ENCODE data around the gene PTPN4.

The PTPN4 gene

DNA sequence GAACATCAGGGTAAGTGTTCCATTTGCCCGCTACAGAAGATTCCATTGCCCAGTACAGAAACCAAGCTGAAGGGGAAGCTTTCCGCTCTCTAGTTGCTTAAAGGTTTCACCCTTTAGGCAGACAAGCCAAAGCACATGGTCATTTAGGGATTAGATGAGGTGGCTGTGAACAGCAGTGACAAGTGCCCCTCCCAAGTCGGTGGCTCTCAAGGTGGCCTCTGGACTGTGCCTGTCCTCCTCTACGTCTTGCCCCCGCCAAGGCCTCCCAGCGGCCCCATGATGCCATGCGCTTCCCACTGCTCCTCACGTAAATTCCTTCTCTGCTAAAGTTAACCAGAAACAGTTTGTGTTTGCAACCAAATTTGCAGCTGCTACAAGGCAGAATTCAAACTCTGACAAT lies 24.2 kb upstream of the PTPN4 start:
- DNase-seq, result no peak

GRCh38 chr2:119736021-119736420 lies 23.7 kb upstream of the PTPN4 start:
- no peak for DNase-seq

DNA sequence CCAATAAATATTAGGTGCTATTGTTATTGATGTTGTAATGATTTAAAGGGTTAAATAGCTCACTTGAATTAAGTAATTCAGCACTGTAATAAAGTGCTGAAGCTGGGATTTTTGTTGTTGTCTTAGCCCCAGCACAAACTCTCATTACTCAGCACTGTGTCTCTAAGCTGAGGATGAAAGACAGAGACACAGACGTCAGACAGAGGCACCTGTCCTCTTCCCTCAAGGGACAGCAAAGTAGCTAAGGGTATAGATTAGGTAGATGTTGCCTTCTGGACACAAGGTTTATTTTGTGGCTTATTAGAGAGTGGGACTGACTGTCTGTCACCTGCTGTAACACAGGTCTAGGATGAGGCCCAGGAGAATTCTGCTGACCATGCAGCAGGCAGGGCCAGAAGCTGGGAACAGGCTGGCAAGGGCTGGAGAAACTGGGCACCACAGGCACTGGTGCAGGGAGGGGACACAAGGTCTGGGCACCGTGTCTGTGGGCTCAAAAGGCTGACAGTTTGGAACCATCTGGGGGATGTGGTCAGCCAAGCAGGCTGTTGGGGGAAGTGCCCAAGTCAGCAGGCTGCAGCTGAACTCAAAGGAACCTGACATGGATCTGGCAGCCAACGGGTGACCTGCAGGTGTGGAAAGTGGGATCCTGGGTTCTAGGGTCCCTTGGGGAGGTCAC lies 20.0 kb upstream of the PTPN4 start:
- DNase-seq, result no peak

GRCh38 chr2:119741001-119741400 lies 18.7 kb upstream of the PTPN4 start:
- DNase-seq, result no peak

DNA sequence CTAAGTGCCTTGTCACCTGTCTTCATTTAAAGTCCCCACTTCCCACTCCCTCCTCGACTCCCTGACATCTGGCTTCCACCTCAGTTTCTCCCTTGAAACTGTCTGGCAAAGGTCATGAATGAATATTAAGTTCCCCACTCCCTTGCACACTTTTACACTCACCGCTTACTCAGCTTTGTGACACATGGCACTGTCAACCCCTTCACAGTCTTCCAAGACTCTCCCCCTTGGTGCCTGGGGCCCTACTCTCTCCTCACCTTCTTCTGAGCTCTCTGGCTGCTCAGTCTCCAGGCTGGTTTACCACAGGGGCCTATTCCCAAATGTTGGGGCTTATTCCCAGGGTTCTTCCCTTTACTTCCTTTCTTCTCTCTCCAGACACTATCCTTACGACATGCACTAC lies 17.9 kb upstream of the PTPN4 start:
- no peak for DNase-seq

DNA sequence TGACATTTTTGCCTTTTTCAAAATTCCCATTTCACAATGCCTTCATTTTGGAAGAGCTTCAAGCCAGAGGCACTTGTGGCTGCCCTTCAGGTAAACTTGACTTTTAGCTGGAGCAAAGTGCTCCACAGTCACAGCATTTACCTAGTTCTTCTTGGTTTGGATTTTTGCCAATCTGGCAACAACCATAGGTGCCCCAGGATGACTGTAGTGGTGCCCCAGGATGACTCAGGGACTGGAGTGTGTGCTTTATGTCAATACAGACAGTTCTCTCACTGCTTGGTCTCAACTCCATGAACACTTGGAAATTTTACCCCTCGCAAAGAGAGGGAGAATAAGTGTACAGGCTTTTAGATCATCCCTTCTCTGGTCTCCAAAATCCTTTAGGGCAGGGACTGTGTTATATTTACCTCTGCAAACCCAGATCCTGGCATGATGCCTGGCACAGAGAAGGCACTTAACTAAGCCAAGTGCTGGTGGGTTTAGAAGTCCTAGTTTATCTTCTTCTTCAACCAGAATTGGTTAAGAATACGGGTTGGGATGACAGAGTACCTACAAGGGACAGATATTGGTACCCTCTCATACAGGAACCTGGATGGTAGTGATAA lies 15.3 kb upstream of the PTPN4 start:
- DNase-seq, result peak; percentile 15

DNA sequence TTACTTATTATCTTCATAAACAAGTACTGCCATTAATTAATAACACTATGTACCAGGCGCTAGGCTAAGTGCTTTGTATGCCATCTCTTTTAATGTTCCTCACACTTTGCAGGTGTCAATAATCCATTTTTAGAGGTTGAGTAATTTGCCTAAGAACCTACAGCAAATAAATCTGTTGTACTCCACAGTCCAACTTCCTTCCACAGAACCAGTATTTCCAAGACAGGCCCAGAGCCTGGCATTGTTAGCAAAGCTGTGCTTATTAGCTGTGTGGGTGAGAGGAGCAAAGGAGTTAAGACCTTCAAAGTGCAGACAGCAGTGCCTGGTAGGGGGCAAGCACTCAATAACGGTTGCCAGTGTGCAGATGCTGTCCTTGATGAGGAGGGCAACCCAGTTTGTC lies 14.2 kb upstream of the PTPN4 start:
- DNase-seq, result no peak

DNA sequence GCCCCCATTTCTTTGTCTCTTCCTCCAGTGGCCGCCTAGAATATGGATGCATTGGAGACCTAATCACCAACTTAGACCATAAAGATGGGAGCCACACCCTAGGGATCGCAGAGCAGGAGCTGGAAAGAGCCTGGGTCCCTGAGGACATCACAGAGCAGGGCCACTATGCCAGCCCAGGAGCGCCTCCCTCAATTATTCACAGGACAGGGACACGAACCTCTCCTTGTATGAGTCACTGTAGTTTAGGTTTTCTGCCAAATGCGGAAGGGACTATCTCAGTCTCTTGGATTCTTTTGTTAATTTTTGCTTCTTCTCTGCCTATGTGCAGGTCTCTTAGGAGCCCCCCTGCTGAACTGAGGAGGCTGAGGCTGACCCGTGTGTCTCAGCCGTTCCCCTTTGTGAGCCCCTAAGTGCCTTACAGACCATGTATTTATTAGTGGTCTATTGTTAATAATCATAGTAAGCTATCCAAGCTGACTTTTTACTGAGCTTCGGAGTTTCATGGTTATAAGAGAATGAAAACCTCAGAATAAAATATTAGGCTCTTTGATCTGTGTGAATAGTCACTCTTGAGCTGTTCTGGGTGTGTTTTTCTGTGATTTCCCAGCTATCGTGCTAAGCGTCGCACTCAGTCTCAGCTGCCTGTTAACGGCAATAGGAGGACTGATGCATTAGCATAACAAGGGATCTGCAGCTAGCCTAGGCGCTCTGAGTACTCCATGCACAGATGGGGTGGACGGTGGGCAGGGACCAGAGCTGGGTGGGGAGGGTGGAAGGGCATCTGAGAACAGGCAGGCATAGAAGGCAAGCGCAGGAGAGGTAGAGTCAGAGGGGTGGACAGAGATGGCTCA lies 12.7 kb upstream of the PTPN4 start:
- no peak for DNase-seq

GRCh38 chr2:119748135-119748534 lies 11.6 kb upstream of the PTPN4 start:
- no peak for DNase-seq

- DNase-seq, result no peak
Measured at GRCh38 chr2:119749477-119750012, 10.2 kb upstream of the PTPN4 start.

- DNase-seq, result no peak
Measured at GRCh38 chr2:119751706-119752105, 8.0 kb upstream of the PTPN4 start.

GRCh38 chr2:119753041-119753929 lies 6.4 kb upstream of the PTPN4 start:
- peak; percentile 16 for DNase-seq

- no peak for DNase-seq
Measured at GRCh38 chr2:119753930-119754321, 5.8 kb upstream of the PTPN4 start.

- DNase-seq, result no peak
Measured at GRCh38 chr2:119755906-119756305, 3.8 kb upstream of the PTPN4 start.

GRCh38 chr2:119756837-119757236 lies 2.9 kb upstream of the PTPN4 start:
- peak; percentile 72 for DNase-seq

DNA sequence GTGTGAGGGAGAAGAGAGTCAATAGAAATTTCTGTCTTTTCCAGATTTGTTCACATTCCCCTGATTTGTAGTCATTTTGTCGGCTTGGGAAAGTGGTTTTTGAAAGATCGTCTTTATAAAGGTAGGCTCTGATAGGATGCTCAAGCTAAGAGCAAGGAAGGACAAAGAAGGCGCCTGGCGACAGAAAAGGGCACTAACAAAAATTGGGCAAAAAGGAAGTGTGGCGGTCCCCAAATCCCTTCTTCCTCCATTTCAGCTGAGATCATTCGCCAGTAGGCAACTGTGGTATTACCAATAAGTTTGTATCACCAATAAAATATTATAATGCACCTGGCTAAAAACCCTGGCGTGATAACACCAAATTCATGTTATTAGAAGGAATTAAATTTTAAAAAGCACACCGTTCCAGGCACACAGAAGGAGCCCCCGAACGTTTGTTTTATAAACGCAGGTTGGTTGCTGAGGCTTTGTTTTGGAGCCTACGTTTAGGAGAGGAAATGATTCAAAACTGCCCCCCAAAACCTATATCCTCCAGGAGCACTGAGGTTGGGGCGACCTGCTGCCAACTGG lies 756 bp upstream of the PTPN4 start:
- no peak for DNase-seq

GRCh38 chr2:119760237-119760955 lies 674 bp downstream of the PTPN4 start:
- DNase-seq, result peak; percentile 45

DNA sequence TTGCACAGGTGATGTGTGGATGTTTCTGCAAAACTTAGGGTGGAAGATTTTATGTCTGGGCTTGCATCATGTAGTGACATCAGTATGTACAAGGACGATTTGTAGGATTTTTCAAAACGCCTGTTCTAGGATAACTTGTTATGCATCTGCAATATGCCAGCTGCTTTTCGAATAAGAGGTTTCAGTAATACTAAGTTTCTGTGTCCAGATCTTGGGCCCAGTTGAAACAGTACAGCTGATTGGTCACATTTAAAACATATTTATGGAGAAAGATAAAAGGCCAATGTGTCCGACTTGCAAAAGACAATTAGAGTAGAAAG lies 1.2 kb downstream of the PTPN4 start:
- DNase-seq, result no peak

DNA sequence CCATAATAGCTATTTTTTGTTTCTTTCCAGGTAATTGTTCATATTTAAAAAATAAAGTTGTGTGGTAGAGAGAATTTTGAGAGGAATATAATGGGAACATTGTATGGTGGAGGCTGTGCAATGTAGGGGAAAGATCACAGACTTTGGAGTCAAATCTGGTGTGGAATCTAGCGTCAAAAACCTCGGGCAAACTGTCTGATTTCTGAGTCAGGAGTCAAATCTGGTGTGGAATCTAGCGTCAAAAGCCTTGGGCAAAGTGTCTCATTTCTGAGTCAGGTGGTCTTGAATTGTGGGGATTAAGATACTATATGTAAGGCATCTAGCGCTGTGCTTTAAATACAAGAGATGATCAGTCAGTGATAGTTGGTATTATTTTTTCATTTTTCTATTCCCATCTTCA lies 5.1 kb downstream of the PTPN4 start:
- DNase-seq, result no peak

- DNase-seq, result no peak
Measured at GRCh38 chr2:119765433-119766002, 5.8 kb downstream of the PTPN4 start.

GRCh38 chr2:119766944-119767343 lies 7.2 kb downstream of the PTPN4 start:
- DNase-seq, result no peak

DNA sequence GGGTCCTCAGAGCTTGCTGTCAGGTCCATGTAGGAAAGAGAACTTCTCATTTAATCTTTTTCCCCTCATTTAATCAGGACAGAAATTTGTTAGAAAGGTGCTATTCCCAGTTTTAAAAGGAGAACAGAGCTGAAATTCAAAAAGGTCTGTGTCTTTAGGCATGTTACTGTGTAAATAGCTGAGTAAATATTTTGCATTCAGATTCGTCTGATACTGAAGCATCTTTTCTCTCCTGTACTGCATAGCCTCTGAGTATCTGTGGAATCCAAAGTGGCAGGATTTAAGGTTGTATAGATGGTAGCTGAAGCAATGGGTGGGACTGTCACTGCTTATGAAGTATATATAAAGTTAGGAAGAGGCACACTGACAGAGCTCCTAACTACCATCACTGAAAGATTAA lies 9.0 kb downstream of the PTPN4 start:
- no peak for DNase-seq

Measured in activated CD4-positive, alpha-beta T cell treated with anti-CD3 and anti-CD28 coated beads for 48 hours (primary cell).